ENCODE data around the gene TSPEAR.

- no peak for TF ChIP-seq NR1H2 (CRISPR knock-in tag; IDR thresholded peaks at IDR 0.05; ENCODE audit: borderline replicate concordance, low read depth)
- TF ChIP-seq CTCF (CRISPR knock-in tag; IDR thresholded peaks at IDR 0.05): no peak
- TF ChIP-seq DR1 (CRISPR knock-in tag; IDR thresholded peaks at IDR 0.05): no peak
- TF ChIP-seq TBL1XR1 (IDR thresholded peaks at IDR 0.05; ENCODE audit: borderline replicate concordance, low read length, partially characterized antibody): no peak
- TF ChIP-seq JUNB (CRISPR knock-in tag; IDR thresholded peaks at IDR 0.05; ENCODE audit: borderline replicate concordance): no peak
- TF ChIP-seq AKNA (CRISPR knock-in tag; IDR thresholded peaks at IDR 0.05; ENCODE audit: borderline replicate concordance): no peak
- TF ChIP-seq FOXA3 (CRISPR knock-in tag; IDR thresholded peaks at IDR 0.05): no peak
- TF ChIP-seq ZNF549 (CRISPR knock-in tag; IDR thresholded peaks at IDR 0.05): no peak
- TF ChIP-seq TMF1 (CRISPR knock-in tag; IDR thresholded peaks at IDR 0.05; ENCODE audit: low read depth): no peak
- TF ChIP-seq KLF9 (CRISPR knock-in tag; IDR thresholded peaks at IDR 0.05; ENCODE audit: low read depth): no peak
- TF ChIP-seq CREM (IDR thresholded peaks at IDR 0.05): no peak
- no peak for TF ChIP-seq CREM (CRISPR knock-in tag; IDR thresholded peaks at IDR 0.05)
- TF ChIP-seq ZNF274 (CRISPR knock-in tag; IDR thresholded peaks at IDR 0.05): no peak
- TF ChIP-seq ZNF720 (CRISPR knock-in tag; IDR thresholded peaks at IDR 0.05): no peak
- TF ChIP-seq GPN1 (CRISPR knock-in tag; IDR thresholded peaks at IDR 0.05; ENCODE audit: borderline replicate concordance): no peak
Measured at GRCh38 chr21:44614161-44614631, 97.2 kb downstream of the TSPEAR start.
